K562 (cell line): ENCODE measurements around the gene TXNRD2. TPM values are rescaled to one million over a fixed set of nuclear protein-coding genes. Genes with fewer than 3 reads are reported as not detected.

Experiments
- BDP1 ChIP-seq: IDR thresholded peaks from 3 replicates; pipeline ENCODE4 v1.6.1; 2011; ENCODE audit not compliant: insufficient read length, insufficient read depth
- E2F3 ChIP-seq: fragments of 250-450 bp; sonication (Bioruptor Pico); IDR thresholded peaks from 2 replicates; pipeline ENCODE4 v1.4.0; 2020; ENCODE audit warnings: mild to moderate bottlenecking
- E2F6 ChIP-seq, 2 experiments: IDR thresholded peaks; 2 replicates each; pipeline ENCODE4 v1.6.1; 2011; ENCODE audit warnings: borderline replicate concordance in 1 of 2, control low read depth in 1 of 2, low read depth in 1 of 2, low read length in 1 of 2, mild to moderate bottlenecking in 1 of 2, mixed read lengths in 1 of 2, moderate library complexity in 1 of 2; ENCODE audit not compliant: insufficient read depth in 1 of 2, insufficient read length in 1 of 2, poor library complexity in 1 of 2, severe bottlenecking in 1 of 2; ENCODE audit errors: extremely low read depth in 1 of 2
- ERF ChIP-seq: fragments of 450-650 bp; formaldehyde crosslinking; IDR thresholded peaks from 2 replicates; pipeline ENCODE4 v1.4.0; 2020; ENCODE audit warnings: mild to moderate bottlenecking, mixed read lengths
- HNRNPLL ChIP-seq: fragments of 200-400 bp; formaldehyde crosslinking; IDR thresholded peaks from 2 replicates; pipeline ENCODE4 v1.6.1; 2017; ENCODE audit warnings: low read length, low read depth, mild to moderate bottlenecking; ENCODE audit not compliant: poor library complexity, severe bottlenecking
- JUNB ChIP-seq: fragments of 450-650 bp; formaldehyde crosslinking; conservative IDR thresholded peaks from 2 replicates; pipeline ENCODE4 v1.4.0; 2020; ENCODE audit warnings: mild to moderate bottlenecking
- RBM15 ChIP-seq: fragments of 200-400 bp; formaldehyde crosslinking; IDR thresholded peaks from 2 replicates; pipeline ENCODE4 v1.6.1; 2018; ENCODE audit warnings: mild to moderate bottlenecking, low read length, moderate library complexity; ENCODE audit not compliant: insufficient read depth
- RFX5 ChIP-seq: IDR thresholded peaks from 2 replicates; pipeline ENCODE4 v1.6.1; 2011; ENCODE audit warnings: low read depth, mild to moderate bottlenecking, improper control_type of control experiment, low read length
- ZEB2 ChIP-seq: fragments of 450-650 bp; IDR thresholded peaks from 2 replicates; pipeline ENCODE4 v1.6.1; 2016
- ZNF134 ChIP-seq: fragments of 250-450 bp; sonication (Bioruptor Pico); conservative IDR thresholded peaks from 2 replicates; pipeline ENCODE4 v1.4.0; 2020
- ZNF311 ChIP-seq: fragments of 250-450 bp; sonication (Bioruptor Pico); IDR thresholded peaks from 2 replicates; pipeline ENCODE4 v1.4.0; 2020; ENCODE audit warnings: mild to moderate bottlenecking, moderate library complexity
- polyA plus RNA-seq, 8 experiments: library from polyadenylated mRNA; depleted of rRNA in 4 of 8; stranded (reverse) in 5 of 8; unstranded in 3 of 8; fragments of >200 nt; fragmentation: Nextera tagmentation in 2 of 8; fragmentation: Illumina TruSeq in 1 of 8; extraction: Ambion mirVana in 2 of 8; extraction: Trizol in 1 of 8; gene quantifications; 2 replicates each; pipeline versions ENCODE4 v1.2.1 to v1.2.3, GENCODE V29; 2011 to 2014; ENCODE audit warnings: inconsistent platforms in 1 of 8, missing spikeins in 1 of 8
- total RNA-seq, 7 experiments: library from RNA; depleted of rRNA in 6 of 7; stranded (reverse); fragments of >200 nt in 6 of 7; fragmentation: Illumina TruSeq in 2 of 7; extraction: Trizol in 2 of 7; gene quantifications; 2 replicates each; pipeline versions ENCODE4 v1.2.1 to v1.2.3, GENCODE V29; 2011 to 2021; ENCODE audit warnings: low replicate concordance in 1 of 7
- TF ChIP-seq, protein P1 (sequence below), 3 experiments: fragments of 200-800 bp in 1 of 3; fragments of 250-450 bp in 1 of 3; fragments of 450-650 bp in 1 of 3; sonication (Bioruptor Pico) in 1 of 3; sonication (Bioruptor generic) in 1 of 3; formaldehyde crosslinking in 1 of 3; IDR thresholded peaks; 2 replicates each; pipeline versions ENCODE4 v1.6.1 to v1.8.0; 2016 to 2022; ENCODE audit warnings: mild to moderate bottlenecking in 2 of 3, missing genetic modification characterization in 2 of 3, missing compliant biosample characterization in 1 of 3, moderate library complexity in 1 of 3
- TF ChIP-seq, protein P2 (sequence below), 2 experiments: fragments of 450-650 bp in 1 of 2; sonication (generic) in 1 of 2; formaldehyde crosslinking in 1 of 2; IDR thresholded peaks in 1 of 2; conservative IDR thresholded peaks in 1 of 2; 2 replicates each; pipeline versions ENCODE4 v1.6.1 to v1.8.1; 2016 to 2023; ENCODE audit warnings: mild to moderate bottlenecking in 2 of 2, moderate library complexity in 2 of 2, inconsistent platforms in 1 of 2, missing genetic modification reagents in 1 of 2
- TF ChIP-seq, protein P3 (sequence below): fragments of 450-650 bp; IDR thresholded peaks from one replicate; pipeline ENCODE4 v1.6.1; 2018; ENCODE audit warnings: mild to moderate bottlenecking, moderate library complexity; ENCODE audit not compliant: partially characterized antibody
- TF ChIP-seq, protein P4 (sequence below): fragments of 250-450 bp; sonication (Bioruptor Pico); IDR thresholded peaks from 2 replicates; pipeline ENCODE4 v1.4.0; 2020; ENCODE audit warnings: borderline replicate concordance

The TXNRD2 gene
- total and polyA plus RNA-seq, 9 of the 15 experiments (the other 6 are each of a cell fraction or from before 2014, with no cell fraction given), result 3.3 to 80.2 (median 49.4) TPM

GRCh38 chr22:19853879-19854777 lies 87.5 kb downstream of the TXNRD2 start (continued):
- TF ChIP-seq E2F6 (IDR thresholded peaks at IDR 0.05; ENCODE audit: borderline replicate concordance in 1 of 2, extremely low read depth in 1 of 2, insufficient read depth in 1 of 2, insufficient read length in 1 of 2, low read depth in 1 of 2, low read length in 1 of 2, poor library complexity in 1 of 2, severe bottlenecking in 1 of 2), result peak in 1 of 2 experiments; percentile 4
- TF ChIP-seq RFX5, result peak; percentile 54; the same call in 1 of the 2 replicates
- 0 out of 2 replicates have a peak, but pooled peaks have one; percentile 19 for TF ChIP-seq ZNF134 (CRISPR knock-in tag)
- TF ChIP-seq BDP1, result no peak
- 0 out of 2 replicates have a peak, but pooled peaks have one; percentile 31 for TF ChIP-seq JUNB
- TF ChIP-seq E2F3 (CRISPR knock-in tag), result peak; percentile 6; the same call in 1 of the 2 replicates
- TF ChIP-seq, protein P1, sequence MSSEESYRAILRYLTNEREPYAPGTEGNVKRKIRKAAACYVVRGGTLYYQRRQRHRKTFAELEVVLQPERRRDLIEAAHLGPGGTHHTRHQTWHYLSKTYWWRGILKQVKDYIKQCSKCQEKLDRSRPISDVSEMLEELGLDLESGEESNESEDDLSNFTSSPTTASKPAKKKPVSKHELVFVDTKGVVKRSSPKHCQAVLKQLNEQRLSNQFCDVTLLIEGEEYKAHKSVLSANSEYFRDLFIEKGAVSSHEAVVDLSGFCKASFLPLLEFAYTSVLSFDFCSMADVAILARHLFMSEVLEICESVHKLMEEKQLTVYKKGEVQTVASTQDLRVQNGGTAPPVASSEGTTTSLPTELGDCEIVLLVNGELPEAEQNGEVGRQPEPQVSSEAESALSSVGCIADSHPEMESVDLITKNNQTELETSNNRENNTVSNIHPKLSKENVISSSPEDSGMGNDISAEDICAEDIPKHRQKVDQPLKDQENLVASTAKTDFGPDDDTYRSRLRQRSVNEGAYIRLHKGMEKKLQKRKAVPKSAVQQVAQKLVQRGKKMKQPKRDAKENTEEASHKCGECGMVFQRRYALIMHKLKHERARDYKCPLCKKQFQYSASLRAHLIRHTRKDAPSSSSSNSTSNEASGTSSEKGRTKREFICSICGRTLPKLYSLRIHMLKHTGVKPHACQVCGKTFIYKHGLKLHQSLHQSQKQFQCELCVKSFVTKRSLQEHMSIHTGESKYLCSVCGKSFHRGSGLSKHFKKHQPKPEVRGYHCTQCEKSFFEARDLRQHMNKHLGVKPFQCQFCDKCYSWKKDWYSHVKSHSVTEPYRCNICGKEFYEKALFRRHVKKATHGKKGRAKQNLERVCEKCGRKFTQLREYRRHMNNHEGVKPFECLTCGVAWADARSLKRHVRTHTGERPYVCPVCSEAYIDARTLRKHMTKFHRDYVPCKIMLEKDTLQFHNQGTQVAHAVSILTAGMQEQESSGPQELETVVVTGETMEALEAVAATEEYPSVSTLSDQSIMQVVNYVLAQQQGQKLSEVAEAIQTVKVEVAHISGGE (CRISPR knock-in tag; IDR thresholded peaks at IDR 0.05), result 0 out of 6 replicates have a peak, but pooled peaks of 1 of the 3 experiments have one; percentile 38
- TF ChIP-seq, protein P2, sequence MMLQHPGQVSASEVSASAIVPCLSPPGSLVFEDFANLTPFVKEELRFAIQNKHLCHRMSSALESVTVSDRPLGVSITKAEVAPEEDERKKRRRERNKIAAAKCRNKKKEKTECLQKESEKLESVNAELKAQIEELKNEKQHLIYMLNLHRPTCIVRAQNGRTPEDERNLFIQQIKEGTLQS (IDR thresholded peaks at IDR 0.05), result no peak
- TF ChIP-seq, protein P2 (CRISPR knock-in tag; conservative IDR thresholded peaks at IDR 0.05), result 0 out of 2 replicates have a peak, but pooled peaks have one; percentile 77
- TF ChIP-seq, protein P3, sequence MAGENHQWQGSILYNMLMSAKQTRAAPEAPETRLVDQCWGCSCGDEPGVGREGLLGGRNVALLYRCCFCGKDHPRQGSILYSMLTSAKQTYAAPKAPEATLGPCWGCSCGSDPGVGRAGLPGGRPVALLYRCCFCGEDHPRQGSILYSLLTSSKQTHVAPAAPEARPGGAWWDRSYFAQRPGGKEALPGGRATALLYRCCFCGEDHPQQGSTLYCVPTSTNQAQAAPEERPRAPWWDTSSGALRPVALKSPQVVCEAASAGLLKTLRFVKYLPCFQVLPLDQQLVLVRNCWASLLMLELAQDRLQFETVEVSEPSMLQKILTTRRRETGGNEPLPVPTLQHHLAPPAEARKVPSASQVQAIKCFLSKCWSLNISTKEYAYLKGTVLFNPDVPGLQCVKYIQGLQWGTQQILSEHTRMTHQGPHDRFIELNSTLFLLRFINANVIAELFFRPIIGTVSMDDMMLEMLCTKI, result no peak
- TF ChIP-seq, protein P4, sequence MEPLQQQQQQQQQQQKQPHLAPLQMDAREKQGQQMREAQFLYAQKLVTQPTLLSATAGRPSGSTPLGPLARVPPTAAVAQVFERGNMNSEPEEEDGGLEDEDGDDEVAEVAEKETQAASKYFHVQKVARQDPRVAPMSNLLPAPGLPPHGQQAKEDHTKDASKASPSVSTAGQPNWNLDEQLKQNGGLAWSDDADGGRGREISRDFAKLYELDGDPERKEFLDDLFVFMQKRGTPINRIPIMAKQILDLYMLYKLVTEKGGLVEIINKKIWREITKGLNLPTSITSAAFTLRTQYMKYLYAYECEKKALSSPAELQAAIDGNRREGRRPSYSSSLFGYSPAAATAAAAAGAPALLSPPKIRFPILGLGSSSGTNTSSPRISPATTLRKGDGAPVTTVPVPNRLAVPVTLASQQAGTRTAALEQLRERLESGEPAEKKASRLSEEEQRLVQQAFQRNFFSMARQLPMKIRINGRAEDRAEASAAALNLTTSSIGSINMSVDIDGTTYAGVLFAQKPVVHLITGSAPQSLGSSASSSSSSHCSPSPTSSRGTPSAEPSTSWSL (CRISPR knock-in tag), result peak; percentile 87; the same call in 1 of the 2 replicates
- TF ChIP-seq RBM15, result no peak
- no peak for TF ChIP-seq ZNF311 (CRISPR knock-in tag)
- no peak for TF ChIP-seq ZEB2
- no peak for TF ChIP-seq HNRNPLL
- TF ChIP-seq ERF (CRISPR knock-in tag), result peak; percentile 94
